ENCODE measurements around the gene IFIT1B. TPM values are rescaled to one million over a fixed set of nuclear protein-coding genes. Genes with fewer than 3 reads are reported as not detected.
"Not testable (repeated sequence)": the region's sequence is repeated elsewhere in the genome, so short reads cannot be mapped to it uniquely, and the experiment has no call there.

The IFIT1B gene
- total RNA-seq, 3 donors from 2014 or later = not detected

- H3K9me3 ChIP-seq; DNase-seq; H3K36me3 ChIP-seq (ENCODE audit: low read depth); H3K4me1 ChIP-seq (ENCODE audit: low read depth); H3K4me3 ChIP-seq; ATAC-seq: not testable (repeated sequence)
- intact Hi-C loops (cut with DNase I, micrococcal nuclease) = loop anchor here in 1 of 2 donors (10.0 kb wide), 1 partner anchor 157 kb away; the partner anchor contains the start of gene LIPA
These were observed 34.4 kb downstream of the IFIT1B start for GRCh38 chr10:89412276-89412675.

- Histone ChIP-seq H3K9me3 (no peaks in the 10 kb centered on the region), H3K4me1 (ENCODE audit: low read depth) (peaks cover 7% of the 10 kb centered on the region), H3K4me3 (no peak overlapping the region), H3K36me3 (ENCODE audit: low read depth) (no peaks in the 10 kb centered on the region)
- ATAC-seq = no peak
- no peak for TF ChIP-seq CTCF (IDR thresholded peaks at IDR 0.05)
- no peak for DNase-seq
- intact Hi-C loops (cut with DNase I, micrococcal nuclease) = loop anchor here in 1 of 2 donors (10.0 kb wide), 1 partner anchor 159 kb away; the partner anchor contains the start of gene LIPA
These were observed 35.6 kb downstream of the IFIT1B start for GRCh38 chr10:89413398-89413912.

GRCh38 chr10:89414146-89414878, 36.5 kb downstream of the IFIT1B start, which contains the start of gene IFIT5:
IFIT5 (plus strand) TSS chr10:89414568; CDS start chr10:89414799, 231 bp downstream.
- intact Hi-C loops (cut with DNase I, micrococcal nuclease) = loop anchor here in 1 of 2 donors (10.0 kb wide), 1 partner anchor 160 kb away; the partner anchor contains the start of gene LIPA
- H3K9me3 ChIP-seq = no peaks in the 10 kb centered on the region
- peak; percentile 74 to 85 (median 83) for DNase-seq
- no peaks in the 10 kb centered on the region for H3K36me3 ChIP-seq (ENCODE audit: low read depth)
- ATAC-seq = peak; percentile 91
- H3K4me1 ChIP-seq (ENCODE audit: low read depth) = peaks cover 14% of the 10 kb centered on the region
- peak within 1 kb of the TSS; percentile 35 for H3K4me3 ChIP-seq
- TF ChIP-seq CTCF (IDR thresholded peaks at IDR 0.05) = no peak

GRCh38 chr10:89414879-89415821, 37.3 kb downstream of the IFIT1B start:
- Histone ChIP-seq H3K4me3 (peak overlapping the region; percentile 35), H3K9me3 (no peaks in the 10 kb centered on the region), H3K4me1 (ENCODE audit: low read depth) (peaks cover 19% of the 10 kb centered on the region), H3K36me3 (ENCODE audit: low read depth) (no peaks in the 10 kb centered on the region)
- DNase-seq (peak in 2 of 3 donors; percentile 51 to 65), ATAC-seq (peak; percentile 75)
- no peak for TF ChIP-seq CTCF (IDR thresholded peaks at IDR 0.05)
- intact Hi-C loops (cut with DNase I, micrococcal nuclease) = loop anchor here in 1 of 2 donors (10.0 kb wide), 1 partner anchor 160 kb away; the partner anchor contains the start of gene LIPA

- Histone ChIP-seq H3K36me3 (ENCODE audit: low read depth) (no peaks in the 10 kb centered on the region), H3K4me1 (ENCODE audit: low read depth) (peaks cover 19% of the 10 kb centered on the region), H3K4me3 (no peak overlapping the region), H3K9me3 (no peaks in the 10 kb centered on the region)
- intact Hi-C loops (cut with DNase I, micrococcal nuclease) = loop anchor here in 1 of 2 donors (10.0 kb wide), 1 partner anchor 162 kb away; the partner anchor contains the start of gene LIPA
- ATAC-seq = no peak
- no peak for TF ChIP-seq CTCF (IDR thresholded peaks at IDR 0.05)
- no peak for DNase-seq
These were observed 38.6 kb downstream of the IFIT1B start for GRCh38 chr10:89416465-89416864.

All from mucosa of descending colon (tissue), 3 donors.